CD4-positive, alpha-beta T cell treated with Interleukin-10 for 1 hour (primary cell): ENCODE data around the gene TMC8.

Experiments used
- DNase-seq: peaks from one replicate; pipeline ENCODE4 v3.0.0-alpha.2; 2020

Gene TMC8

GRCh38 chr17:78184351-78184750, 53.8 kb downstream of the TMC8 start:
- DNase-seq: no peak

- DNase-seq: no peak
Measured at GRCh38 chr17:78184868-78185267, 54.3 kb downstream of the TMC8 start.

- DNase-seq: no peak
Measured at GRCh38 chr17:78185981-78186691, 55.6 kb downstream of the TMC8 start.

- DNase-seq: peak; percentile 89
Measured at GRCh38 chr17:78186692-78187595, 56.4 kb downstream of the TMC8 start, which contains the start of the genes AFMID and TK1. TSS of gene AFMID (plus strand) at chr17:78187362. CDS start at chr17:78187371, 9 bp downstream. TSS of gene TK1 (minus strand) at chr17:78187052. CDS start at chr17:78186994, 58 bp downstream.
